H9 (cell line): ENCODE results near the gene ACTR2. TPM values are rescaled to one million over a fixed set of nuclear protein-coding genes. Genes with fewer than 3 reads are reported as not detected.

Source experiments
- DNase-seq: peaks from one replicate; pipeline ENCODE4 v3.0.0-alpha.2; 2017
- H2AFZ ChIP-seq: one replicate; pipeline ENCODE4 v1.6.1; 2013; ENCODE audit warnings: mild to moderate bottlenecking, low read length, control low read depth, moderate library complexity
- H2AK5ac ChIP-seq: 2 replicates; pipeline ENCODE4 v1.6.1; 2013; ENCODE audit warnings: low read length, control low read depth, mixed read lengths; ENCODE audit not compliant: insufficient read length
- H2BK120ac ChIP-seq: one replicate; pipeline ENCODE4 v1.6.1; 2013; ENCODE audit warnings: low read depth, mild to moderate bottlenecking, low read length, control low read depth, inconsistent platforms; ENCODE audit not compliant: poor library complexity, severe bottlenecking
- H2BK12ac ChIP-seq: 2 replicates; pipeline ENCODE4 v1.6.1; 2013; ENCODE audit warnings: low read length, control low read depth, mixed read lengths, low read depth; ENCODE audit not compliant: insufficient read length
- H2BK15ac ChIP-seq: 2 replicates; pipeline ENCODE4 v1.6.1; 2013; ENCODE audit warnings: low read depth, low read length, control low read depth
- H2BK20ac ChIP-seq: one replicate; pipeline ENCODE4 v1.6.1; 2013; ENCODE audit warnings: low read depth, mild to moderate bottlenecking, low read length, control low read depth, inconsistent platforms; ENCODE audit not compliant: poor library complexity, severe bottlenecking
- H2BK5ac ChIP-seq: 2 replicates; pipeline ENCODE4 v1.6.1; 2013; ENCODE audit warnings: low read length, control low read depth, mixed read lengths; ENCODE audit not compliant: insufficient read length
- H3K14ac ChIP-seq: 2 replicates; pipeline ENCODE4 v1.6.1; 2013; ENCODE audit warnings: low read length, control low read depth; ENCODE audit not compliant: insufficient read depth
- H3K18ac ChIP-seq: 2 replicates; pipeline ENCODE4 v1.6.1; 2013; ENCODE audit warnings: low read depth, mild to moderate bottlenecking, mixed read lengths, low read length, control low read depth; ENCODE audit not compliant: insufficient read length
- H3K23ac ChIP-seq: 2 replicates; pipeline ENCODE4 v1.6.1; 2013; ENCODE audit warnings: low read length, control low read depth, mixed read lengths, low read depth; ENCODE audit not compliant: insufficient read length
- H3K23me2 ChIP-seq: 2 replicates; pipeline ENCODE4 v1.6.1; 2013; ENCODE audit warnings: low read depth, mild to moderate bottlenecking, mixed read lengths, low read length, control low read depth; ENCODE audit not compliant: insufficient read length, poor library complexity, severe bottlenecking
- H3K27ac ChIP-seq: 2 replicates; pipeline ENCODE4 v1.5.1; 2013; ENCODE audit warnings: low read length, control low read depth, mixed read lengths, low read depth; ENCODE audit not compliant: insufficient read length
- H3K27me3 ChIP-seq: 2 replicates; pipeline ENCODE4 v1.6.1; 2013; ENCODE audit warnings: low read length, control low read depth, inconsistent platforms; ENCODE audit not compliant: insufficient read depth
- H3K4ac ChIP-seq: 2 replicates; pipeline ENCODE4 v1.6.1; 2013; ENCODE audit warnings: low read depth, mild to moderate bottlenecking, control low read depth, inconsistent platforms, low read length, moderate library complexity
- H3K4me1 ChIP-seq: 2 replicates; pipeline ENCODE4 v1.6.1; 2013; ENCODE audit warnings: low read length, control low read depth, inconsistent platforms; ENCODE audit not compliant: insufficient read depth
- H3K4me2 ChIP-seq: 2 replicates; pipeline ENCODE4 v1.6.1; 2013; ENCODE audit warnings: low read length, control low read depth, mixed read lengths; ENCODE audit not compliant: insufficient read length, insufficient read depth
- H3K56ac ChIP-seq: 2 replicates; pipeline ENCODE4 v1.6.1; 2013; ENCODE audit warnings: low read depth, mild to moderate bottlenecking, mixed read lengths, low read length, control low read depth; ENCODE audit not compliant: insufficient read length
- H3K79me1 ChIP-seq: 2 replicates; pipeline ENCODE4 v1.6.1; 2013; ENCODE audit warnings: low read depth, mild to moderate bottlenecking, moderate library complexity, low read length, control low read depth, inconsistent platforms; ENCODE audit not compliant: insufficient read depth, poor library complexity, severe bottlenecking
- H3K79me2 ChIP-seq: 2 replicates; pipeline ENCODE4 v1.6.1; 2013; ENCODE audit warnings: low read length, control low read depth, inconsistent platforms; ENCODE audit not compliant: insufficient read depth
- H3K9ac ChIP-seq: 2 replicates; pipeline ENCODE4 v1.6.1; 2013; ENCODE audit warnings: low read length, control low read depth, mixed read lengths; ENCODE audit not compliant: insufficient read length; ENCODE audit errors: extremely low read depth
- H3K9me3 ChIP-seq: one replicate; pipeline ENCODE4 v1.6.1; 2013; ENCODE audit warnings: low read depth, low read length, inconsistent platforms; ENCODE audit not compliant: control insufficient read depth
- H3T11ph ChIP-seq: one replicate; pipeline ENCODE4 v1.6.1; 2013; ENCODE audit warnings: mild to moderate bottlenecking, low read length, control low read depth, inconsistent platforms
- H4K20me1 ChIP-seq: one replicate; pipeline ENCODE4 v1.6.1; 2013; ENCODE audit not compliant: control insufficient read depth, insufficient read length, insufficient read depth
- H4K5ac ChIP-seq: 2 replicates; pipeline ENCODE4 v1.6.1; 2013; ENCODE audit warnings: low read depth, mild to moderate bottlenecking, mixed read lengths, low read length, control low read depth; ENCODE audit not compliant: insufficient read length
- H4K8ac ChIP-seq: replicated peaks from 2 replicates; pipeline ENCODE4 v1.6.1; 2013; ENCODE audit warnings: low read length, control low read depth, mixed read lengths, low read depth; ENCODE audit not compliant: insufficient read length
- H4K91ac ChIP-seq: 2 replicates; pipeline ENCODE4 v1.6.1; 2013; ENCODE audit warnings: low read depth, mild to moderate bottlenecking, moderate library complexity, mixed read lengths, low read length, control low read depth; ENCODE audit not compliant: insufficient read length
- H3K27ac Mint-ChIP-seq, 3 experiments: 2 replicates in 2 of 3; 3 replicates in 1 of 3; pipeline ENCODE4 v1.8.0; 2020 to 2021; ENCODE audit warnings: mixed read lengths in 3 of 3, mild to moderate bottlenecking in 1 of 3, moderate library complexity in 1 of 3
- H3K27me3 Mint-ChIP-seq: 2 replicates; pipeline ENCODE4 v1.8.0; 2021; ENCODE audit warnings: low read depth, mild to moderate bottlenecking, moderate library complexity, mixed read lengths
- H3K36me3 Mint-ChIP-seq, 3 experiments: 2 replicates in 2 of 3; 3 replicates in 1 of 3; pipeline ENCODE4 v1.8.0; 2020 to 2021; ENCODE audit warnings: low read depth in 3 of 3, mixed read lengths in 3 of 3; ENCODE audit not compliant: insufficient read depth in 1 of 3
- H3K4me1 Mint-ChIP-seq, 2 experiments: 2 replicates each; pipeline ENCODE4 v1.8.0; 2020; ENCODE audit warnings: mixed read lengths in 2 of 2
- H3K4me3 Mint-ChIP-seq, 2 experiments: 2 replicates in 1 of 2; 3 replicates in 1 of 2; pipeline ENCODE4 v1.8.0; 2020 to 2021; ENCODE audit warnings: mild to moderate bottlenecking in 2 of 2, mixed read lengths in 2 of 2, moderate library complexity in 1 of 2
- H3K9me3 Mint-ChIP-seq, 2 experiments: 2 replicates in 1 of 2; 3 replicates in 1 of 2; pipeline ENCODE4 v1.8.0; 2020; ENCODE audit warnings: mild to moderate bottlenecking in 2 of 2, mixed read lengths in 2 of 2, moderate library complexity in 1 of 2
- WGBS: extraction: QIAGEN DNeasy Blood & Tissue Kit; methylation state at CpG from one replicate; pipeline ENCODE4 v1.1.7; 2013; ENCODE audit warnings: missing lambda C conversion rate, low lambda C conversion rate, mixed read lengths; ENCODE audit not compliant: insufficient read length; ENCODE audit errors: extremely low coverage; 5-methylcytosine and 5-hydroxymethylcytosine counted together
- total RNA-seq: library from RNA; stranded (reverse); gene quantifications from 2 replicates; pipeline ENCODE4 v1.2.1, GENCODE V29; 2021
- TF ChIP-seq, protein P1 (sequence below): fragments of 200-600 bp; sonication (generic); conservative IDR thresholded peaks from 3 replicates; pipeline ENCODE4 v1.8.0; 2021; ENCODE audit warnings: antibody characterized with exemption, mild to moderate bottlenecking

ACTR2 gene
- total RNA-seq, 1 experiment from 2014 or later = 176 TPM

DNA sequence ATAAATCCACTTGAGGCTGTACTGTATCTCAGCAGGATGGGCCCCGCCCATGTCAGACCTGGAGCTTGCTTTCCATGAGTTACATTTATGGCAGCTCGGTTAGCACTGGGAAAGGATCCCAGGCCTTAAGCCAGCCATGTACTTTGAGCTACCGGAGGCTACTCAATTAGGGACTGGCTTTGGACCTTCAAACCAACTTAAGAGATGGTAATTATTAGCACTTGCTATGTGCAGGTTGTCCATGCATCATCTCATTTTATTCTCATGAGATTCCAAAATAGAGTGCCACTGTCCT, 64.4 kb downstream of the ACTR2 start:
- H3K27ac Mint-ChIP-seq = no peak overlapping the region
- Histone ChIP-seq H3K4me1 (no peaks in the 10 kb centered on the region), H2BK120ac (no peak overlapping the region), H3K27ac (no peak overlapping the region), H3K4me2 (no peak overlapping the region), H2AK5ac (no peak overlapping the region), H3K14ac (no peak overlapping the region), H4K8ac (no peak overlapping the region), H3K23me2 (no peaks in the 10 kb centered on the region), H3K79me1 (no peaks in the 10 kb centered on the region), H3K4ac (no peak overlapping the region), H4K20me1 (no peaks in the 10 kb centered on the region), H4K91ac (no peak overlapping the region), H2BK20ac (no peak overlapping the region), H3K79me2 (no peaks in the 10 kb centered on the region), H3K18ac (no peak overlapping the region), H3K23ac (no peak overlapping the region), H3K27me3 (no peaks in the 10 kb centered on the region), H2AFZ (no peak overlapping the region), H3T11ph (no peak overlapping the region), H3K56ac (no peak overlapping the region), H2BK5ac (no peak overlapping the region), H2BK12ac (no peak overlapping the region), H3K9me3 (no peaks in the 10 kb centered on the region), H2BK15ac (no peak overlapping the region), H4K5ac (no peak overlapping the region), H3K9ac (no peak overlapping the region)
- DNase-seq = no peak
- no peaks in the 10 kb centered on the region for H3K36me3 Mint-ChIP-seq
- no peak overlapping the region for H3K4me3 Mint-ChIP-seq
- H3K9me3 Mint-ChIP-seq = no peaks in the 10 kb centered on the region
- peaks cover 89% of the 10 kb centered on the region for H3K27me3 Mint-ChIP-seq
- peaks cover 6 to 13% of the 10 kb centered on the region in 2 experiments for H3K4me1 Mint-ChIP-seq
- TF ChIP-seq, protein P1, sequence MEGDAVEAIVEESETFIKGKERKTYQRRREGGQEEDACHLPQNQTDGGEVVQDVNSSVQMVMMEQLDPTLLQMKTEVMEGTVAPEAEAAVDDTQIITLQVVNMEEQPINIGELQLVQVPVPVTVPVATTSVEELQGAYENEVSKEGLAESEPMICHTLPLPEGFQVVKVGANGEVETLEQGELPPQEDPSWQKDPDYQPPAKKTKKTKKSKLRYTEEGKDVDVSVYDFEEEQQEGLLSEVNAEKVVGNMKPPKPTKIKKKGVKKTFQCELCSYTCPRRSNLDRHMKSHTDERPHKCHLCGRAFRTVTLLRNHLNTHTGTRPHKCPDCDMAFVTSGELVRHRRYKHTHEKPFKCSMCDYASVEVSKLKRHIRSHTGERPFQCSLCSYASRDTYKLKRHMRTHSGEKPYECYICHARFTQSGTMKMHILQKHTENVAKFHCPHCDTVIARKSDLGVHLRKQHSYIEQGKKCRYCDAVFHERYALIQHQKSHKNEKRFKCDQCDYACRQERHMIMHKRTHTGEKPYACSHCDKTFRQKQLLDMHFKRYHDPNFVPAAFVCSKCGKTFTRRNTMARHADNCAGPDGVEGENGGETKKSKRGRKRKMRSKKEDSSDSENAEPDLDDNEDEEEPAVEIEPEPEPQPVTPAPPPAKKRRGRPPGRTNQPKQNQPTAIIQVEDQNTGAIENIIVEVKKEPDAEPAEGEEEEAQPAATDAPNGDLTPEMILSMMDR = no peak
- WGBS = no CpG with 5 or more reads among the region's 3 CpGs
